Ovary (tissue), 3 donors: ENCODE results near the gene TMED7.

Source experiments
- CTCF ChIP-seq, 3 donors: fragments of 450-650 bp in 2 of 3; fragments of 200-600 bp in 1 of 3; IDR thresholded peaks; one replicate each; pipeline versions ENCODE4 v1.5.1 to v1.8.0; 2016 to 2022; ENCODE audit warnings: antibody characterized with exemption in 3 of 3, mild to moderate bottlenecking in 1 of 3
- EP300 ChIP-seq: sonication (generic); formaldehyde crosslinking; IDR thresholded peaks from one replicate; pipeline ENCODE4 v1.6.1; 2017; ENCODE audit warnings: antibody characterized with exemption
- POLR2A ChIP-seq: fragments of 450-650 bp; IDR thresholded peaks from one replicate; pipeline ENCODE4 v1.6.1; 2017; ENCODE audit warnings: antibody characterized with exemption, mild to moderate bottlenecking, moderate library complexity
- donor health status: DM: no; HTN: no; CAD: no.

- TF ChIP-seq CTCF (IDR thresholded peaks at IDR 0.05) (no peak), POLR2A (no peak), EP300 (no peak)
These were observed 1.5 kb upstream of the TMED7 start for GRCh38 chr5:115627295-115627865.
